B cell (primary cell): ENCODE data around the gene CALN1. TPM values are rescaled to one million over a fixed set of nuclear protein-coding genes. Genes with fewer than 3 reads are reported as not detected.

Experiments
- ATAC-seq: fragments of 200-7000 bp; cut with Tn5 transposase; one replicate; pipeline ENCODE4 v1.10.0; 2021; ENCODE audit warnings: low read depth, mild to moderate bottlenecking, moderate number of reproducible peaks, moderate library complexity
- CTCF ChIA-PET: fragments of 350-600 bp; sonication (Branson Sonifier 250); formaldehyde crosslinking; loops from one replicate; lab custom pipeline; 2021; ENCODE audit warnings: antibody characterized with exemption, inconsistent platforms; lab: Charles Lee
- POLR2A ChIA-PET: fragments of 350-600 bp; sonication (Branson Sonifier 250); formaldehyde crosslinking; loops from one replicate; lab custom pipeline; 2021; ENCODE audit warnings: antibody characterized with exemption; lab: Charles Lee
- DNase-seq: peaks from one replicate; pipeline ENCODE4 v3.0.0; 2013
- H2AFZ ChIP-seq: 2 replicates; pipeline ENCODE4 v1.6.1; 2012; ENCODE audit warnings: mild to moderate bottlenecking, low read depth, low read length; ENCODE audit not compliant: insufficient read depth, poor library complexity, severe bottlenecking
- H3K27ac ChIP-seq, 2 donors: 1 replicate in 1 of 2; 2 replicates in 1 of 2; pipeline ENCODE4 v1.5.1; 2012 to 2013; ENCODE audit warnings: low read length in 2 of 2, mild to moderate bottlenecking in 2 of 2, moderate library complexity in 1 of 2
- H3K27me3 ChIP-seq, 4 experiments: fragments of 200-600 bp in 1 of 4; sonication (generic) in 1 of 4; replicated peaks in 1 of 4; 1 replicate in 2 of 4; 2 replicates in 2 of 4; pipeline versions ENCODE4 v1.6.1 to v1.7.0; 2013 to 2016; ENCODE audit warnings: low read length in 3 of 4, mild to moderate bottlenecking in 2 of 4, mixed read lengths in 1 of 4, moderate library complexity in 1 of 4; ENCODE audit not compliant: insufficient read depth in 4 of 4, control insufficient read depth in 3 of 4; ENCODE audit errors: control extremely low read depth in 1 of 4
- H3K36me3 ChIP-seq, 2 experiments: replicated peaks in 1 of 2; 1 replicate in 1 of 2; 2 replicates in 1 of 2; pipeline versions ENCODE4 v1.6.1 to v1.7.1; 2013; ENCODE audit warnings: low read length in 1 of 2; ENCODE audit not compliant: insufficient read depth in 2 of 2, control insufficient read depth in 1 of 2; ENCODE audit errors: control extremely low read depth in 1 of 2, extremely low read depth in 1 of 2
- H3K4me1 ChIP-seq, 2 donors: fragments of 200-600 bp in 1 of 2; sonication (generic) in 1 of 2; 1 replicate in 1 of 2; 2 replicates in 1 of 2; pipeline versions ENCODE4 v1.5.1 to v1.6.1; 2013 to 2017; ENCODE audit warnings: low read length in 2 of 2; ENCODE audit not compliant: control insufficient read depth in 2 of 2, insufficient read depth in 2 of 2
- H3K4me2 ChIP-seq: replicated peaks from 2 replicates; pipeline ENCODE3; 2012; ENCODE audit warnings: mild to moderate bottlenecking, low read depth, low read length; ENCODE audit not compliant: poor library complexity, severe bottlenecking
- H3K4me3 ChIP-seq, 5 experiments: fragments of 200-600 bp in 1 of 5; sonication (generic) in 1 of 5; 1 replicate in 3 of 5; 2 replicates in 2 of 5; pipeline versions ENCODE4 v1.5.1 to v1.7.0; 2011 to 2016; ENCODE audit warnings: low read length in 4 of 5, mild to moderate bottlenecking in 4 of 5, low read depth in 2 of 5, control low read depth in 1 of 5, moderate library complexity in 1 of 5; ENCODE audit not compliant: insufficient read depth in 1 of 5; ENCODE audit errors: control extremely low read depth in 1 of 5, extremely low read depth in 1 of 5
- H3K79me2 ChIP-seq: fragments of 200-600 bp; sonication (generic); one replicate; pipeline ENCODE4 v1.6.0; 2016; ENCODE audit warnings: low read length; ENCODE audit not compliant: control insufficient read depth, insufficient read depth
- H3K9ac ChIP-seq: fragments of 200-600 bp; sonication (generic); 2 replicates; pipeline ENCODE4 v1.6.1; 2017; ENCODE audit warnings: mild to moderate bottlenecking, low read length, moderate library complexity
- H3K9me3 ChIP-seq, 3 donors: one replicate each; pipeline versions ENCODE4 v1.6.1 to v1.7.1; 2013; ENCODE audit warnings: low read length in 2 of 3; ENCODE audit not compliant: control insufficient read depth in 2 of 3, insufficient read depth in 1 of 3; ENCODE audit errors: control extremely low read depth in 1 of 3
- H4K20me1 ChIP-seq: 2 replicates; pipeline ENCODE4 v1.6.0; 2012; ENCODE audit warnings: mild to moderate bottlenecking, low read length; ENCODE audit not compliant: insufficient read depth, control insufficient read depth, poor library complexity, severe bottlenecking
- H3K27ac Mint-ChIP-seq: one replicate; pipeline ENCODE4 v1.8.0; 2021; ENCODE audit warnings: mixed read lengths
- H3K27me3 Mint-ChIP-seq: one replicate; pipeline ENCODE4 v1.8.0; 2021; ENCODE audit warnings: mixed read lengths
- H3K4me1 Mint-ChIP-seq: one replicate; pipeline ENCODE4 v1.8.0; 2021; ENCODE audit warnings: mixed read lengths
- H3K4me3 Mint-ChIP-seq: one replicate; pipeline ENCODE4 v1.8.0; 2021; ENCODE audit warnings: mixed read lengths
- H3K9me3 Mint-ChIP-seq: one replicate; pipeline ENCODE4 v1.8.0; 2022; ENCODE audit warnings: mixed read lengths; ENCODE audit not compliant: insufficient read depth
- CTCF ChIP-seq: fragments of 200-600 bp; IDR thresholded peaks from one replicate; pipeline ENCODE4 v1.8.0; 2022; ENCODE audit warnings: antibody characterized with exemption, mild to moderate bottlenecking
- EZH2 ChIP-seq: IDR thresholded peaks from 2 replicates; pipeline ENCODE4 v1.6.1; 2012; ENCODE audit warnings: borderline replicate concordance, low read depth, mild to moderate bottlenecking, moderate library complexity, low read length; ENCODE audit not compliant: insufficient read depth, poor library complexity, severe bottlenecking
- WGBS: methylation state at CpG from one replicate; pipeline ENCODE4 v1.1.5; 2013; ENCODE audit warnings: missing lambda C conversion rate; ENCODE audit not compliant: insufficient coverage; 5-methylcytosine and 5-hydroxymethylcytosine counted together
- intact Hi-C: fragments of 100-400 bp; cut with micrococcal nuclease; formaldehyde crosslinking; loops from one replicate; pipeline ENCODE4 v1.10.0; 2022
- polyA plus RNA-seq: library from polyadenylated mRNA; depleted of rRNA; stranded (reverse); fragments of >200 nt; gene quantifications from 2 replicates; pipeline ENCODE4 v1.2.3, GENCODE V29; 2012
- total RNA-seq, 2 donors: library from RNA; stranded (reverse); fragments of 120-200 nt in 1 of 2; gene quantifications; 1 replicate in 1 of 2; 2 replicates in 1 of 2; pipeline versions ENCODE4 v1.2.3 to v1.2.4, GENCODE V29; 2013 to 2022

CALN1 gene
- total and polyA plus RNA-seq, 2 donors (not counting 1 experiment from before 2014, with no cell fraction given): not detected

GRCh38 chr7:72053292-72053691, 358.8 kb downstream of the CALN1 start:
- H3K9me3 ChIP-seq: peaks cover 0 to 4% (median 0%) of the 10 kb centered on the region in 3 donors
- H3K27me3 ChIP-seq: no peaks in the 10 kb centered on the region
- CTCF ChIA-PET: no interaction called here
- TF ChIP-seq CTCF (no peak), EZH2 (no peak)
- no peaks in the 10 kb centered on the region for H4K20me1 ChIP-seq
- H3K36me3 ChIP-seq: no peaks in the 10 kb centered on the region
- WGBS: no CpG with 5 or more reads among the region's 4 CpGs
- peaks cover 6% of the 10 kb centered on the region for H3K9me3 Mint-ChIP-seq
- H3K9ac ChIP-seq: no peak overlapping the region
- no peak overlapping the region for H3K4me3 Mint-ChIP-seq
- no peak overlapping the region for H3K27ac ChIP-seq
- no peaks in the 10 kb centered on the region for H3K27me3 Mint-ChIP-seq
- no peak overlapping the region for H3K4me3 ChIP-seq
- POLR2A ChIA-PET: no interaction called here
- no peak overlapping the region for H2AFZ ChIP-seq
- DNase-seq (no peak), ATAC-seq (no peak)
- no peaks in the 10 kb centered on the region for H3K79me2 ChIP-seq
- no peak overlapping the region for H3K27ac Mint-ChIP-seq
- intact Hi-C loops: no loop called here
- no peaks in the 10 kb centered on the region for H3K4me1 Mint-ChIP-seq
- H3K4me2 ChIP-seq: no peak overlapping the region
- no peaks in the 10 kb centered on the region for H3K4me1 ChIP-seq

DNA sequence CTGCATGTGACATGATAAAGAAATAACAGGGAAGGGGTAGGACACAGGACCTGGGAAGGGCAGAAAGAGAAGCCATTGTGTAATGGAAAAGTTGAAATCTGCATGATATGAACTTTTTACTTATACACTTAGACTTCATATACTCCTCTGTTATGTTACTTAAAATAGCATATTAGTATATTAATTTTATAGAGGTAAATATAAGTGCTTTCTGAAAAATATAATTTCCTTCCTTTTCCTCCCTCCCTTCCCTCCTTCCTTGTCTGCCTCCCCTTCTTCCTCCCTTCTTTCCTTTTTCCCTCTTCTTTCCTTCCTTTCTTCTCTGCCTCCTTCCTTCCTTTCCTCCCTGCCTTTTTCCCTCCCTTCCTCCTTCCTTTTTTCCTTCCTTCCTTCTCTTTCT, 363.7 kb downstream of the CALN1 start:
- H3K4me1 Mint-ChIP-seq: no peaks in the 10 kb centered on the region
- Histone ChIP-seq H3K79me2 (no peaks in the 10 kb centered on the region), H2AFZ (no peak overlapping the region), H3K4me2 (no peak overlapping the region), H3K4me3 (no peak overlapping the region), H4K20me1 (no peaks in the 10 kb centered on the region), H3K9ac (no peak overlapping the region), H3K27ac (no peak overlapping the region), H3K36me3 (no peaks in the 10 kb centered on the region), H3K4me1 (no peaks in the 10 kb centered on the region), H3K9me3 (peaks cover 0 to 4% (median 0%) of the 10 kb centered on the region in 3 donors), H3K27me3 (no peaks in the 10 kb centered on the region)
- intact Hi-C loops: no loop called here
- ATAC-seq (no peak), DNase-seq (no peak)
- ChIA-PET POLR2A (no interaction called here), CTCF (no interaction called here)
- no peak overlapping the region for H3K27ac Mint-ChIP-seq
- no peak overlapping the region for H3K4me3 Mint-ChIP-seq
- TF ChIP-seq CTCF: no peak
- no peak for TF ChIP-seq EZH2
- peaks cover 3% of the 10 kb centered on the region for H3K9me3 Mint-ChIP-seq
- H3K27me3 Mint-ChIP-seq: no peaks in the 10 kb centered on the region
